Osteoblast (primary cell): Measurements from ENCODE around the gene SERPINA1. TPM values are rescaled to one million over a fixed set of nuclear protein-coding genes. Genes with fewer than 3 reads are reported as not detected.
A peak's percentile ranks its signal among the peaks of the same experiment; 100 is the strongest.
"Not testable (repeated sequence)": the region's sequence is repeated elsewhere in the genome, so short reads cannot be mapped to it uniquely, and the experiment has no call there.

Experiments
- DNase-seq: peaks from one replicate; pipeline ENCODE4 v3.0.0; 2011; ENCODE audit warnings: low spot score, mixed read lengths; ENCODE audit not compliant: insufficient read length; ENCODE audit errors: missing footprints
- H2AFZ ChIP-seq: 2 replicates; pipeline ENCODE4 v1.6.0; 2011; ENCODE audit warnings: mild to moderate bottlenecking, low read length
- H3K27ac ChIP-seq: 2 replicates; pipeline ENCODE4 v1.5.1; 2011; ENCODE audit warnings: mild to moderate bottlenecking, low read depth, low read length, moderate library complexity
- H3K27me3 ChIP-seq: 2 replicates; pipeline ENCODE4 v1.6.0; 2012; ENCODE audit warnings: mild to moderate bottlenecking, control low read depth, inconsistent platforms, low read length, moderate library complexity; ENCODE audit not compliant: insufficient read depth
- H3K36me3 ChIP-seq: 2 replicates; pipeline ENCODE4 v1.5.1; 2011; ENCODE audit warnings: mild to moderate bottlenecking, low read length, control low read depth, moderate library complexity; ENCODE audit not compliant: insufficient read depth
- H3K4me1 ChIP-seq: 2 replicates; pipeline ENCODE4 v1.5.1; 2011; ENCODE audit warnings: mild to moderate bottlenecking, low read length, control low read depth, moderate library complexity; ENCODE audit not compliant: insufficient read depth
- H3K4me2 ChIP-seq: 2 replicates; pipeline ENCODE4 v1.6.0; 2011; ENCODE audit warnings: mild to moderate bottlenecking, low read length; ENCODE audit not compliant: insufficient read depth
- H3K4me3 ChIP-seq: fragments of 200-600 bp; sonication (generic); 3 replicates; pipeline ENCODE4 v1.5.1; 2012; ENCODE audit warnings: mild to moderate bottlenecking, low read length, inconsistent platforms; ENCODE audit not compliant: insufficient read depth
- H3K79me2 ChIP-seq: 2 replicates; pipeline ENCODE4 v1.6.0; 2012; ENCODE audit warnings: mild to moderate bottlenecking, low read length, control low read depth, inconsistent platforms; ENCODE audit not compliant: insufficient read depth
- H3K9me3 ChIP-seq: 2 replicates; pipeline ENCODE4 v1.5.1; 2011; ENCODE audit warnings: low read depth, low read length, control low read depth
- H4K20me1 ChIP-seq: 2 replicates; pipeline ENCODE4 v1.6.0; 2012; ENCODE audit warnings: mild to moderate bottlenecking, low read length, control low read depth; ENCODE audit not compliant: insufficient read depth
- total RNA-seq: library from RNA; depleted of rRNA; stranded (reverse); fragments of >200 nt; gene quantifications from 2 replicates; pipeline ENCODE4 v1.2.3, GENCODE V29; 2012
- TF ChIP-seq, protein P1 (sequence below): IDR thresholded peaks from 2 replicates; pipeline ENCODE4 v1.5.1; 2011; ENCODE audit warnings: mild to moderate bottlenecking, low read depth, low read length, moderate library complexity; ENCODE audit errors: extremely low read depth

The SERPINA1 gene
- total RNA-seq, 1 donor, result 1.4 TPM

DNA sequence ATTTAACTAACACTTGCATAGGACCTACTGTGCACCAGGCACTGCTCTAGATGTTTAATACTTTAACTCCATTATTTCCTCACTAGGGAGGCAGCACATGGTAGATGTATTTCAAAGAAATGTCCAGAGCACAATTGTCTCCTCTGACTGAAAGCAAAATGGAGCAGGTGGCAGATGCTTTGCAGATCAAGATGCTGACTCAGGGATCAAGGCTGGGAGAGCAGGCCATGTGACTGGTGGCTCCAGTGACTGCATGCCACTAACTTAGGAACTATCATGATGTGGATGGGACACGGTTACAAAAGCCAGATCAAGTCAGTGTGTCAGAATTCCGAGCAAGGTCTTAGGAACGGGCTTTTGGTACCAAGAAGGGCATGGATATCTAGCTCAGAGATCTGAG lies 36.0 kb upstream of the SERPINA1 start:
- H3K27ac ChIP-seq, result no peak overlapping the region
- H3K27me3 ChIP-seq, result no peaks in the 10 kb centered on the region
- H3K36me3 ChIP-seq, result no peaks in the 10 kb centered on the region
- TF ChIP-seq, protein P1, sequence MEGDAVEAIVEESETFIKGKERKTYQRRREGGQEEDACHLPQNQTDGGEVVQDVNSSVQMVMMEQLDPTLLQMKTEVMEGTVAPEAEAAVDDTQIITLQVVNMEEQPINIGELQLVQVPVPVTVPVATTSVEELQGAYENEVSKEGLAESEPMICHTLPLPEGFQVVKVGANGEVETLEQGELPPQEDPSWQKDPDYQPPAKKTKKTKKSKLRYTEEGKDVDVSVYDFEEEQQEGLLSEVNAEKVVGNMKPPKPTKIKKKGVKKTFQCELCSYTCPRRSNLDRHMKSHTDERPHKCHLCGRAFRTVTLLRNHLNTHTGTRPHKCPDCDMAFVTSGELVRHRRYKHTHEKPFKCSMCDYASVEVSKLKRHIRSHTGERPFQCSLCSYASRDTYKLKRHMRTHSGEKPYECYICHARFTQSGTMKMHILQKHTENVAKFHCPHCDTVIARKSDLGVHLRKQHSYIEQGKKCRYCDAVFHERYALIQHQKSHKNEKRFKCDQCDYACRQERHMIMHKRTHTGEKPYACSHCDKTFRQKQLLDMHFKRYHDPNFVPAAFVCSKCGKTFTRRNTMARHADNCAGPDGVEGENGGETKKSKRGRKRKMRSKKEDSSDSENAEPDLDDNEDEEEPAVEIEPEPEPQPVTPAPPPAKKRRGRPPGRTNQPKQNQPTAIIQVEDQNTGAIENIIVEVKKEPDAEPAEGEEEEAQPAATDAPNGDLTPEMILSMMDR, result no peak
- no peaks in the 10 kb centered on the region for H3K9me3 ChIP-seq
- H3K4me1 ChIP-seq, result no peaks in the 10 kb centered on the region
- H3K79me2 ChIP-seq, result no peaks in the 10 kb centered on the region
- H3K4me2 ChIP-seq, result no peak overlapping the region
- H3K4me3 ChIP-seq, result no peak overlapping the region
- H2AFZ ChIP-seq, result no peak overlapping the region
- DNase-seq, result no peak
- no peaks in the 10 kb centered on the region for H4K20me1 ChIP-seq

DNA sequence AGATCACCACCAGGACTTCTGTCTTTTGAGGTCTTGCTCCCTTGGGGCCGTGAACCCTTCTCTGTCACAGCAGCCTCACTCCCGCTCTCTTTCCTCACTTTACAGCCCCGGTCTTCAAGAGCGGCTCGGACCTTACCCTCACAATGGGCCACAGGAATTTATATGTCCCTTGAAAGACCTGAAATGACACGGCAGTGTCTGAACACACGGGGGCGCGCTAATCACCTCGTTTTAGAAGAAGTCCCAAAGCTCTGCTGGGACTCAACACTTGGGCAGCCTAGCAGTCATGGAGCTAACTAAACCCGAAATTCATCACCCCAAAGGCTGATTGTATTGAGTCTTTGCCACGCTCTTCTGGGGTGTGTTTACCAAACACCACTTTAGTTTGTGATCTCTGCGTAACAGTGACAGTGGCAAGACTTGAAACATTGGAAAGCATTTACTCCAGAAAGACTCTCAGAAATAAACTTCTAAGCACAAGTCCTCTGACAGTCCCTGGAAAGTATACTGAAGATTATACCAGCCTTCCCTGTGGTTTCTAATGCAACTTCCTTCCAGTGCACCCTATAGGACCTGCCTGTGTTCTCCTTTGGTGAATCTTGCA lies 35.2 kb upstream of the SERPINA1 start:
- no peaks in the 10 kb centered on the region for H3K4me1 ChIP-seq
- peak overlapping the region; percentile 62 for H3K4me3 ChIP-seq
- no peaks in the 10 kb centered on the region for H3K9me3 ChIP-seq
- H3K79me2 ChIP-seq, result no peaks in the 10 kb centered on the region
- H3K27ac ChIP-seq, result no peak overlapping the region
- H3K27me3 ChIP-seq, result no peaks in the 10 kb centered on the region
- peak overlapping the region; percentile 86 for H2AFZ ChIP-seq
- no peaks in the 10 kb centered on the region for H3K36me3 ChIP-seq
- TF ChIP-seq, protein P1, result peak; percentile 92
- DNase-seq, result no peak
- peak overlapping the region; percentile 77 for H3K4me2 ChIP-seq
- H4K20me1 ChIP-seq, result no peaks in the 10 kb centered on the region

DNA sequence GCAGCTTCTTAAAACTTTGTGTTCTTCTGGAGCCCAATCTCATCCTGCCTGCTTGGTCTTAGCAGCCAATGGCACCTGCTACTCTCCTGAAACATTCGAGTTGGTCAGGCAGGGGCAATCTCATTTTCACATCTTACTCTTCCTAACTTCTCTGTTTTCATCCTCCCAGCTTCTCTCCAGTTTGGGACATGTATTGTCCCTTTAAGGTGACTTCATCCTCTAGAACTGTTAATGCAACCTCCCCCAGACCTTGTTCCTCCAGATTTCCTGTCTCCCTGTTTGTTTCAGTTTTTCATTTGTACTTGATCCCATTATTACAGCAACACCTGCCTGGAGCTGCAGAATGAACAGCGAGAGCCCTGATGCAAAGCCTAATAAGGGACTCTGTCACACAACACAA lies 32.9 kb upstream of the SERPINA1 start:
- Histone ChIP-seq H3K79me2 (no peaks in the 10 kb centered on the region), H3K27ac (no peak overlapping the region), H3K4me1 (no peaks in the 10 kb centered on the region), H3K27me3 (no peaks in the 10 kb centered on the region), H3K4me2 (no peak overlapping the region), H3K36me3 (no peaks in the 10 kb centered on the region), H3K4me3 (no peak overlapping the region), H3K9me3 (no peaks in the 10 kb centered on the region), H2AFZ (no peak overlapping the region), H4K20me1 (no peaks in the 10 kb centered on the region)
- TF ChIP-seq, protein P1, result no peak
- no peak for DNase-seq

DNA sequence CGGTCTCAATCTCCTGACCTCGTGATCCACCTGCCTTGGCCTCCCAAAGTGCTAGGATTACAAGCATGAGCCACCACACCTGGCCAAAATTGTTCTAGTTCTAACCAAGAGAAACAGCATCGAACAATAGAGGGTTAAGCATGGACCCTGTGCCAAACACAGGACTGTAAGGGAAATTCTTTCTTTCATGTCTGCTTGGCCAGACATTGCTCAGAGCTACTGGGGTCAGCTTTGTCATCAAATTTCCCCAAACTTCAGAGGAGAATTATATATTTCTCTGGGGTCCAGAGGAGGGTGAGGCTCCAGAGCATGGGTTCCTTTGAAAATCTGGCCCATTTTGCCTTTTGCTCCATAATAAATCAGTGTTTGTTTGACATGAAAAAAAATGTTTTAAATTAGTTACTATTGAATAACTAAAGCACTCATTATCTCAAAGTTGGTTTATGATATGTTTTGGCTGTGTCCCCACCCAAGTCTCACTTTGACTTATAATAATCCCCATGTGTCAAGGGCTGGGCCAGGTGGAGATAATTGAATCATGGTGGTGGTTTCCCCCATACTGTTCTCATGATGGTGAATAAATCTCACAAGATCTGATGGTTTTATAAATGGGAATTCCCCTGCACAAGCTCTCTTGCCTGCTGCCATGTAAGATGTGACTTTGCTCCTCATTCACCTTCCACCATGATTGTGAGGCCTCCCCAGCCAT lies 29.2 kb upstream of the SERPINA1 start:
- not testable (repeated sequence) for H2AFZ ChIP-seq, H3K4me3 ChIP-seq, H3K79me2 ChIP-seq, H3K36me3 ChIP-seq, H3K4me1 ChIP-seq, H3K27me3 ChIP-seq, DNase-seq, H3K9me3 ChIP-seq, H3K4me2 ChIP-seq, H4K20me1 ChIP-seq, H3K27ac ChIP-seq
